Activated T-helper 1 cell treated with anti-CD3 and anti-CD28 coated beads, Interleukin-12 subunit alpha, Interleukin-12 subunit beta, Interleukin-2, Interleukin-4 antibody, amounts not matched to agents 30 ng/mL and 10 ng/mL and 1 ng/mL, durations not matched to agents 14 hours and 24 hours and 36 hours (primary cell): Measurements from ENCODE around the gene FLNB. TPM values are rescaled to one million over a fixed set of nuclear protein-coding genes. Genes with fewer than 3 reads are reported as not detected.
"Not testable (repeated sequence)": the region's sequence is repeated elsewhere in the genome, so short reads cannot be mapped to it uniquely, and the experiment has no call there.

Source experiments
- DNase-seq: peaks from one replicate; pipeline ENCODE4 v3.0.0; 2021; ENCODE audit warnings: low spot score
- H3K27ac Mint-ChIP-seq: one replicate; pipeline ENCODE4 v1.8.0; 2021; ENCODE audit warnings: mild to moderate bottlenecking, mixed read lengths
- H3K27me3 Mint-ChIP-seq: one replicate; pipeline ENCODE4 v1.8.0; 2022; ENCODE audit warnings: mild to moderate bottlenecking, moderate library complexity, mixed read lengths; ENCODE audit not compliant: insufficient read depth
- H3K36me3 Mint-ChIP-seq: one replicate; pipeline ENCODE4 v1.8.0; 2021; ENCODE audit warnings: low read depth, mixed read lengths
- H3K4me1 Mint-ChIP-seq: one replicate; pipeline ENCODE4 v1.8.0; 2021; ENCODE audit warnings: low read depth, mixed read lengths
- H3K4me3 Mint-ChIP-seq: one replicate; pipeline ENCODE4 v1.8.0; 2021; ENCODE audit warnings: mild to moderate bottlenecking, moderate library complexity, mixed read lengths
- H3K9me3 Mint-ChIP-seq: one replicate; pipeline ENCODE4 v1.8.0; 2021; ENCODE audit warnings: mixed read lengths
- intact Hi-C: fragments of 100-400 bp; cut with micrococcal nuclease; formaldehyde crosslinking; loops from one replicate; pipeline ENCODE4 v1.15.1; 2024
- total RNA-seq: library from RNA; stranded (reverse); gene quantifications from 2 replicates; pipeline ENCODE4 v1.2.3, GENCODE V29; 2022

Gene FLNB
- total RNA-seq, 1 donor from 2014 or later: 24.1 TPM

- H3K27me3 Mint-ChIP-seq: no peaks in the 10 kb centered on the region
- H3K4me1 Mint-ChIP-seq: no peaks in the 10 kb centered on the region
- H3K9me3 Mint-ChIP-seq: no peaks in the 10 kb centered on the region
- H3K27ac Mint-ChIP-seq: no peak overlapping the region
- intact Hi-C loops: loop anchor here (5.0 kb wide), 1 partner anchor 48 kb away; the partner anchor contains the start of gene ABHD6
- no peaks in the 10 kb centered on the region for H3K36me3 Mint-ChIP-seq
- no peak overlapping the region for H3K4me3 Mint-ChIP-seq
- no peak for DNase-seq
Measured at GRCh38 chr3:58189691-58190090, 181.5 kb downstream of the FLNB start.

- Mint-ChIP-seq H3K9me3 (no peaks in the 10 kb centered on the region), H3K4me1 (no peaks in the 10 kb centered on the region), H3K27me3 (no peaks in the 10 kb centered on the region), H3K4me3 (no peak overlapping the region), H3K36me3 (no peaks in the 10 kb centered on the region), H3K27ac (no peak overlapping the region)
- no peak for DNase-seq
- intact Hi-C loops: no loop called here
Measured at GRCh38 chr3:58190291-58190690, 182.1 kb downstream of the FLNB start.

GRCh38 chr3:58190882-58191281 is 182.7 kb downstream of the FLNB start:
- no peak for DNase-seq
- H3K9me3 Mint-ChIP-seq: no peaks in the 10 kb centered on the region

GRCh38 chr3:58191361-58191991 is 183.3 kb downstream of the FLNB start:
- Mint-ChIP-seq H3K9me3 (no peaks in the 10 kb centered on the region), H3K27ac (no peak overlapping the region), H3K27me3 (no peaks in the 10 kb centered on the region), H3K36me3 (no peaks in the 10 kb centered on the region), H3K4me1 (no peaks in the 10 kb centered on the region), H3K4me3 (no peak overlapping the region)
- intact Hi-C loops: no loop called here
- DNase-seq: no peak

More at GRCh38 chr3:58190882-58191281, 182.7 kb downstream of the FLNB start:
- no peaks in the 10 kb centered on the region for H3K36me3 Mint-ChIP-seq
- no peak overlapping the region for H3K4me3 Mint-ChIP-seq
- no peaks in the 10 kb centered on the region for H3K27me3 Mint-ChIP-seq
- H3K4me1 Mint-ChIP-seq: no peaks in the 10 kb centered on the region
- H3K27ac Mint-ChIP-seq: no peak overlapping the region
- intact Hi-C loops: no loop called here

- Mint-ChIP-seq H3K4me1 (no peaks in the 10 kb centered on the region), H3K36me3 (no peaks in the 10 kb centered on the region), H3K27ac (no peak overlapping the region), H3K4me3 (no peak overlapping the region), H3K9me3 (no peaks in the 10 kb centered on the region), H3K27me3 (no peaks in the 10 kb centered on the region)
- DNase-seq: no peak
- intact Hi-C loops: no loop called here
Measured at GRCh38 chr3:58192069-58192468, 183.8 kb downstream of the FLNB start.

- Mint-ChIP-seq H3K36me3 (no peaks in the 10 kb centered on the region), H3K4me3 (no peak overlapping the region), H3K9me3 (no peaks in the 10 kb centered on the region), H3K27ac (no peak overlapping the region), H3K4me1 (no peaks in the 10 kb centered on the region), H3K27me3 (no peaks in the 10 kb centered on the region)
- no peak for DNase-seq
- intact Hi-C loops: no loop called here
Measured at GRCh38 chr3:58193682-58194407, 185.6 kb downstream of the FLNB start.

GRCh38 chr3:58197588-58197987 is 189.4 kb downstream of the FLNB start:
- intact Hi-C loops: no loop called here

GRCh38 chr3:58198362-58198761 is 190.1 kb downstream of the FLNB start:
- H3K4me1 Mint-ChIP-seq: peaks cover 5% of the 10 kb centered on the region
- no peaks in the 10 kb centered on the region for H3K9me3 Mint-ChIP-seq
- peaks cover 13% of the 10 kb centered on the region for H3K27me3 Mint-ChIP-seq
- DNase-seq: no peak
- no peak overlapping the region for H3K4me3 Mint-ChIP-seq
- no peaks in the 10 kb centered on the region for H3K36me3 Mint-ChIP-seq
- no peak overlapping the region for H3K27ac Mint-ChIP-seq
- intact Hi-C loops: no loop called here

More at GRCh38 chr3:58197588-58197987, 189.4 kb downstream of the FLNB start:
- Mint-ChIP-seq H3K4me3 (no peak overlapping the region), H3K4me1 (no peaks in the 10 kb centered on the region), H3K27ac (no peak overlapping the region), H3K9me3 (no peaks in the 10 kb centered on the region), H3K27me3 (peaks cover 13% of the 10 kb centered on the region), H3K36me3 (no peaks in the 10 kb centered on the region)
- no peak for DNase-seq

GRCh38 chr3:58198804-58199203 is 190.6 kb downstream of the FLNB start:
- Mint-ChIP-seq H3K4me1 (peaks cover 6% of the 10 kb centered on the region), H3K27me3 (peaks cover 13% of the 10 kb centered on the region), H3K9me3 (no peaks in the 10 kb centered on the region), H3K27ac (no peak overlapping the region), H3K4me3 (no peak overlapping the region), H3K36me3 (no peaks in the 10 kb centered on the region)
- intact Hi-C loops: no loop called here
- DNase-seq: no peak

- H3K36me3 Mint-ChIP-seq: no peaks in the 10 kb centered on the region
- no peak overlapping the region for H3K4me3 Mint-ChIP-seq
- no peaks in the 10 kb centered on the region for H3K9me3 Mint-ChIP-seq
- H3K27me3 Mint-ChIP-seq: peaks cover 13% of the 10 kb centered on the region
- no peak overlapping the region for H3K27ac Mint-ChIP-seq
- peaks cover 6% of the 10 kb centered on the region for H3K4me1 Mint-ChIP-seq
- intact Hi-C loops: no loop called here
- DNase-seq: no peak
Measured at GRCh38 chr3:58200121-58200709, 192.0 kb downstream of the FLNB start.

GRCh38 chr3:58200846-58201355 is 192.7 kb downstream of the FLNB start:
- Mint-ChIP-seq H3K4me1 (peaks cover 9% of the 10 kb centered on the region), H3K36me3 (no peaks in the 10 kb centered on the region), H3K9me3 (no peaks in the 10 kb centered on the region), H3K27me3 (peaks cover 13% of the 10 kb centered on the region), H3K27ac (no peak overlapping the region), H3K4me3 (no peak overlapping the region)
- no peak for DNase-seq
- intact Hi-C loops: no loop called here

GRCh38 chr3:58201451-58201850 is 193.2 kb downstream of the FLNB start:
- H3K9me3 Mint-ChIP-seq, H3K4me3 Mint-ChIP-seq, H3K27ac Mint-ChIP-seq, DNase-seq, H3K36me3 Mint-ChIP-seq, intact Hi-C loops: not testable (repeated sequence)
- H3K27me3 Mint-ChIP-seq: peaks cover 13% of the 10 kb centered on the region
- H3K4me1 Mint-ChIP-seq: peaks cover 14% of the 10 kb centered on the region

- H3K36me3 Mint-ChIP-seq: no peaks in the 10 kb centered on the region
- intact Hi-C loops: no loop called here
- no peak overlapping the region for H3K27ac Mint-ChIP-seq
- no peak for DNase-seq
- no peak overlapping the region for H3K4me3 Mint-ChIP-seq
- peaks cover 20% of the 10 kb centered on the region for H3K4me1 Mint-ChIP-seq
- H3K27me3 Mint-ChIP-seq: peaks cover 16% of the 10 kb centered on the region
- no peaks in the 10 kb centered on the region for H3K9me3 Mint-ChIP-seq
Measured at GRCh38 chr3:58202917-58203360, 194.7 kb downstream of the FLNB start.
